ENCODE measurements around the gene CDC40.

GRCh38 chr6:110207652-110208051 lies 27.4 kb downstream of the CDC40 start:
- TF ChIP-seq, protein P1, sequence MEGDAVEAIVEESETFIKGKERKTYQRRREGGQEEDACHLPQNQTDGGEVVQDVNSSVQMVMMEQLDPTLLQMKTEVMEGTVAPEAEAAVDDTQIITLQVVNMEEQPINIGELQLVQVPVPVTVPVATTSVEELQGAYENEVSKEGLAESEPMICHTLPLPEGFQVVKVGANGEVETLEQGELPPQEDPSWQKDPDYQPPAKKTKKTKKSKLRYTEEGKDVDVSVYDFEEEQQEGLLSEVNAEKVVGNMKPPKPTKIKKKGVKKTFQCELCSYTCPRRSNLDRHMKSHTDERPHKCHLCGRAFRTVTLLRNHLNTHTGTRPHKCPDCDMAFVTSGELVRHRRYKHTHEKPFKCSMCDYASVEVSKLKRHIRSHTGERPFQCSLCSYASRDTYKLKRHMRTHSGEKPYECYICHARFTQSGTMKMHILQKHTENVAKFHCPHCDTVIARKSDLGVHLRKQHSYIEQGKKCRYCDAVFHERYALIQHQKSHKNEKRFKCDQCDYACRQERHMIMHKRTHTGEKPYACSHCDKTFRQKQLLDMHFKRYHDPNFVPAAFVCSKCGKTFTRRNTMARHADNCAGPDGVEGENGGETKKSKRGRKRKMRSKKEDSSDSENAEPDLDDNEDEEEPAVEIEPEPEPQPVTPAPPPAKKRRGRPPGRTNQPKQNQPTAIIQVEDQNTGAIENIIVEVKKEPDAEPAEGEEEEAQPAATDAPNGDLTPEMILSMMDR (conservative IDR thresholded peaks at IDR 0.05 in 1 of 2, IDR thresholded peaks at IDR 0.05 in 1 of 2; ENCODE audit: low read depth in 1 of 2, low read length in 2 of 2) = no peak
- TF ChIP-seq EZH2 (IDR thresholded peaks at IDR 0.05; ENCODE audit: low read length, missing control alignments) = no peak

Measured in fibroblast of lung (primary cell).